GM12891 (cell line): Measurements from ENCODE around the gene TMEM129. TPM values are rescaled to one million over a fixed set of nuclear protein-coding genes. Genes with fewer than 3 reads are reported as not detected.

Experiments
- DNase-seq: peaks from one replicate; pipeline ENCODE4 v3.0.0; 2011; ENCODE audit warnings: low spot score; ENCODE audit not compliant: insufficient read length
- FAIRE-seq: peaks from 2 replicates; lab custom pipeline; 2011; peaks lifted over from hg19 to GRCh38; lab: Jason Lieb, UNC
- PAX5 ChIP-seq: IDR thresholded peaks from 2 replicates; pipeline ENCODE4 v1.6.1; 2011; ENCODE audit warnings: low read length, moderate library complexity, mild to moderate bottlenecking; ENCODE audit not compliant: insufficient read depth, severe bottlenecking
- POLR2A ChIP-seq: IDR thresholded peaks from 2 replicates; pipeline ENCODE4 v1.6.1; 2011; ENCODE audit warnings: low read depth, low read length, control low read depth
- POLR2AphosphoS5 ChIP-seq: IDR thresholded peaks from 2 replicates; pipeline ENCODE4 v1.6.1; 2011; ENCODE audit warnings: low read depth, low read length, control low read depth
- POU2F2 ChIP-seq: IDR thresholded peaks from 2 replicates; pipeline ENCODE4 v1.6.1; 2011; ENCODE audit warnings: low read depth, mild to moderate bottlenecking, control low read depth, low read length, moderate library complexity
- SPI1 ChIP-seq: IDR thresholded peaks from 2 replicates; pipeline ENCODE4 v1.6.1; 2011; ENCODE audit warnings: low read depth, low read length, control low read depth
- TAF1 ChIP-seq: IDR thresholded peaks from 2 replicates; pipeline ENCODE4 v1.6.1; 2011; ENCODE audit warnings: low read depth, low read length, control low read depth
- polyA plus RNA-seq: library from polyadenylated mRNA; unstranded; fragments of >200 nt; gene quantifications from one replicate; pipeline ENCODE4 v1.2.1, GENCODE V29; 2012; ENCODE audit warnings: low read depth, missing spikeins, inconsistent platforms; ENCODE audit not compliant: missing spikeins

Gene TMEM129, protein sequence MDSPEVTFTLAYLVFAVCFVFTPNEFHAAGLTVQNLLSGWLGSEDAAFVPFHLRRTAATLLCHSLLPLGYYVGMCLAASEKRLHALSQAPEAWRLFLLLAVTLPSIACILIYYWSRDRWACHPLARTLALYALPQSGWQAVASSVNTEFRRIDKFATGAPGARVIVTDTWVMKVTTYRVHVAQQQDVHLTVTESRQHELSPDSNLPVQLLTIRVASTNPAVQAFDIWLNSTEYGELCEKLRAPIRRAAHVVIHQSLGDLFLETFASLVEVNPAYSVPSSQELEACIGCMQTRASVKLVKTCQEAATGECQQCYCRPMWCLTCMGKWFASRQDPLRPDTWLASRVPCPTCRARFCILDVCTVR
- 10.3 TPM for polyA plus RNA-seq

- TF ChIP-seq POLR2A: no peak; the same call in 1 of the 2 replicates
- TF ChIP-seq TAF1: peak; percentile 36; the same call in 1 of the 2 replicates
- no peak for TF ChIP-seq POLR2AphosphoS5
- TF ChIP-seq POU2F2: peak; percentile 60
- TF ChIP-seq PAX5: no peak
- peak; percentile 96 for FAIRE-seq
- DNase-seq: peak; percentile 97
Observed at GRCh38 chr4:1721003-1721665, at the start of gene TMEM129, which contains the start of gene TACC3. Gene TMEM129 (minus strand): TSS chr4:1721323. CDS start chr4:1720837, 486 bp downstream. Gene TACC3 (plus strand): TSS chr4:1721521. CDS start chr4:1723422, 1,901 bp downstream.

- FAIRE-seq: no peak
- DNase-seq: peak; percentile 60
- no peak for TF ChIP-seq POLR2AphosphoS5
- TF ChIP-seq PAX5: no peak
- TF ChIP-seq SPI1: no peak
- no peak for TF ChIP-seq POU2F2
- TF ChIP-seq TAF1: no peak
- TF ChIP-seq POLR2A: no peak
Observed at GRCh38 chr4:1770791-1771231, 49.7 kb upstream of the TMEM129 start.

DNA sequence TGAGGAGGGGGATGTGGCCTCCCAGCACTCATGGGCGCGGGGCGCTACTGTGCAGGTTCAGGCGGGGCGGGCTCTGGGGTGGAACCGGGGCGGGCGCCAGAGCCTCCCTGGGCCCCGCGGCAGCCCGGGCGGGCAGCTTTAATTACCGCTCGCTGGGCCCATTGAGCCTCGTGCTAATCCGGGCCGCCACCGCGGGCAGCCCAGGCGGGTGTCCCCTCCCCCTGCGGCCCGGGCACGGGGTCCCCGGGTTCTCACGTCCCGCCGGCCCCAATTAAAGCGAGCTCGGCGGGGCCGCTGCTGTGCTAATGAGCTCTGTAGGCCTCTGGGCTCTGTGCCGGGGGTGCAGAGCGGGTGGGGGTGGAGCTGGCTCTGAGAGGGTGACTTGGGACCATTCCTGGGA is 49.1 kb upstream of the TMEM129 start:
- TF ChIP-seq PAX5 (no peak), SPI1 (no peak), POLR2AphosphoS5 (no peak)
- FAIRE-seq (no peak), DNase-seq (no peak)

DNA sequence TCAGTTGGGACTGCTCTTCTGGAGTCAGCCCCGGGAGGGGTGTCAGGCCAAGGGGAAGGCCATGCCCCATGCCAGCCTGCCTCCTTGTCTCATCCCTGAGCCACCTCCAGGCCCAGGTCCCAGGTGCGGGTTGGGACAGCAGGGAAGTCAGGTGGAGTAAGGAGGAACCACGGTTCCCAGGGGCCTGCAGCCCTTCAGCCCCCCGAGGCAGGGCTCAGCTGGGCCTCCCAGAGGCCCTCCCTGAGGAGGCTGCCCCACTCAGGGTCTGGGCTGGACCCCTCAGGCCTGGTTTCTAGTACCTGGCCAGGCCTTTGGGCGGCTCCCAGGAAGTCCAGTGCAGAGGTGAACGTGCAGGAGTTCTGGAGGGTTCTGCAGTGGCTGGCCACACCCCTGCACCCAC is 48.6 kb upstream of the TMEM129 start:
- DNase-seq (no peak), FAIRE-seq (no peak)
- TF ChIP-seq POLR2AphosphoS5 (no peak), SPI1 (no peak)

DNA sequence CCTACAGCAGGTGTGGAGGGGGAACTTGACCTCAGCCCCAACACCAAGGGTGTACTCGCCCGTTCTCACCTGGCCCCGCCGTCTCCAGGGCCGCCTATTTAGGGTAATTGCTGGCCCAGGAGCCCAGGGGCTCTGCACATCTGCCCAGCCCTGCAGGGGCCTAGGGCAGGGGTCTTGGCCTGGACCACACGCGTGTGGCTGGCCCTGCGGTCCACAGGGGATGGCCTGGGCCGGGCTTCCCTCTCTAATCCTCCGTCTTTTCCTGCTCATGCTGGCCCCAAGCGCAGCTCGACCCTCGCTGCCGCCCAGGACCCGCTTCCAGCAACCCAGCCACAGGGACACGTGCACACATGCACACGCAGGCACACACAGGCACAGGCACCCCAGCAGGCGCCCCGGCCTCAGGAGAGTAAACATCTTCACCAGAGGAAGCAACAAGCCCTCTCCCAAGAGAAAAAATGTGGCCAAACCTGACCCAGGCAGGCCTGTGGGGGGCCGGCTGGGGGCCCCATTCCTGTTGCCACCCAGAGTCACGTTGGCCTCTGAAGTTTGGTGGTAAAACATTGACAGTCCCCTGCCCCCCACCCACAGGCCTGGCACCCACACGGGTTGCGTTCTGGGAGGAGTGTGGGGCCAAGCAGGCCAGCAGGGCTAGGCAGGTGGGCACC is 47.4 kb upstream of the TMEM129 start:
- TF ChIP-seq TAF1 (no peak), SPI1 (no peak), POLR2A (no peak), PAX5 (no peak), POLR2AphosphoS5 (no peak), POU2F2 (no peak)
- FAIRE-seq: no peak
- no peak for DNase-seq

- FAIRE-seq: no peak
- DNase-seq: peak; percentile 75
- no peak for TF ChIP-seq PAX5
- TF ChIP-seq SPI1: no peak
- no peak for TF ChIP-seq POLR2AphosphoS5
- TF ChIP-seq POLR2A: no peak
- no peak for TF ChIP-seq TAF1
- TF ChIP-seq POU2F2: no peak
Observed at GRCh38 chr4:1767770-1768366, 46.7 kb upstream of the TMEM129 start.

DNA sequence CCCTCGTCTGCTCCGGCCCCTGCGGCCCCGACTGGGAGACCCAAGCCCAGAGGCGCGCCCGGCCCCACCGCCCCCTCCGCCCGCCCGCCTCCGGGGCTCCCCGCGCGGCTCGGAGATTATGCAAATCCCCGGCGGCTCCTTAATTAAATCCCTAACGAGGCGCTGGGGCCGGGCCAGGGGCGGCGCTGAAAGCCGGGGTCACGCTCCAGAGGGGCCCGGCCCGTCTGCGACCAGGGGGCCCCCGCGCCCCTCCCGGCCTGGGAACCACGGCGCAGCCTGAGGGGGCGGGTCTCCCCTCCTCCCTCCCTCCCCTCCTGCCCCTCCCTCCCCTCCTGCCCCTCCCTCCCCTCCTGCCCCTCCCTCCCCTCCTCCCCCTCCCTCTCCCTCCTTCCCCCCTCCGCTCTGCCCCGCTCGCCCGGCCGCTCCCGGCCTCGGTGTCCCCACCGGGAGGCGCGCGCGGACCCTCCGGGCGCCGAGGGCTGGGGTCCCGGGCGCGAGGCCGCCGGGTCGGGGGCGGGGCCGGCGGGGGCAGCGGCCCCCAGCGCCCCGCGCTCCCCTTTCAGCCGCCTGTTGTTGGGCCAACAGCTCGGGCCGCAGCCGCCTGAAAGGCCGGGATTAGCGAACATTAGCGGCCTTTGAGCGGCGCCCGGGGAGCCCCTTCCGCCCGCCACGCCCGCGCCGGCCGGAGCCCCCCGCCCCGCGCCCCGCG is 46.1 kb upstream of the TMEM129 start:
- FAIRE-seq: no peak
- no peak for DNase-seq

DNA sequence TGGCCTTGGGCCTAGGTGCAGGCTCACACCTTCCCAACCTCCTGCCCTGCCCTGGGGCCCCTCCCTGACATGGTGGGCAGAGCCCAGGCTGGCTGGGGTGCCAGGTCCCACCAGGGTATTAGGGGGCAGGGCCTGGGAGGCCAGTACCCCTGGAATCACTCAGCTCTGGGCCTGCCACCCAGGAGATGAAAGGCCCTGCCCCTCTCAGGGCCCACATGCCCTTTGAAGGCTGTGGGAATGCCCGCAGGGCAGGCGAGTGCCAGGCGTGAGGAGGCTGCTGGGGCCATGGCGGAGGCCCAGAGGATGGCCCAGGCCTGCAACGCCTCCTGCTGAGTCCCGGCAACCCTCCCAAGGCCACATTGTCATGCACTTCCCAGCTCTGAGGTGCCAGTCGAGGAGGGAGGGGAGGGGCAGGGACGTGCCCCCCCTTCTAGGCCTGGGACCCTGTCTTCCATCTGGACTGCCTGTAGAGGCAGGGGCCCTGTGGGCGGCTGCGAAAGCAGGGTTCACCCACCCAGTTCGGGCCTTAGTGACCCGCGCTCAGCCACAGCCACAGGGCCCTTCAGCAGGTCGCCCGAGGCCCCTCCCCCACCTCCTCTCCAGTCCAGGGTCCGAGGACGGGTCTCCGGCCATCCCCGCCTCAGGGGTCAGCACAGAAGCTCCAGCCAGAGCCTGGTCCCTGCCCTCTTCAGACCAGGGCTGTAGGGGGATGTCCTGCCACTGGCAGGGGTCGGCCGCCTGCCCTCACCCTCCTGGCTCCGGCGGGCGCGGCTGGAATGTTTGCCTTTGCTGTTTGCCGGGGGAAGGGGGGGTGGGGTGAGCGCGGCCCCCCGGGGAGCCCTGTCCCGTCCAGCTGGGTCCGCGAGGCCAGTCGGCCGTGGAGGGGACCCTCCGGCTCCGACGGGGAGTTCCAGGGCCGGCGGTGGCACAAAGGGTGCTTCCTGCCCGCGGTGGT is 45.3 kb upstream of the TMEM129 start:
- TF ChIP-seq POLR2AphosphoS5 (no peak), SPI1 (no peak), PAX5 (no peak), TAF1 (no peak), POLR2A (no peak), POU2F2 (no peak)
- FAIRE-seq (no peak), DNase-seq (no peak)

More for the DNA sequence above, 46.1 kb upstream of the TMEM129 start:
- TF ChIP-seq SPI1: no peak
- TF ChIP-seq POLR2A: no peak
- TF ChIP-seq POU2F2: no peak
- TF ChIP-seq POLR2AphosphoS5: no peak
- no peak for TF ChIP-seq PAX5
- TF ChIP-seq TAF1: no peak
